Nephron (organoid): ENCODE measurements around the gene GSTM3.

Experiments used
- H3K27ac Mint-ChIP-seq, 3 experiments: 2 replicates each; pipeline ENCODE4 v1.8.0; 2020; ENCODE audit warnings: mixed read lengths in 3 of 3, mild to moderate bottlenecking in 2 of 3, moderate library complexity in 1 of 3
- H3K27me3 Mint-ChIP-seq: 2 replicates; pipeline ENCODE4 v1.8.0; 2021; ENCODE audit warnings: low read depth, mild to moderate bottlenecking, moderate library complexity, mixed read lengths
- H3K36me3 Mint-ChIP-seq: 2 replicates; pipeline ENCODE4 v1.8.0; 2020; ENCODE audit warnings: low read depth, mixed read lengths
- H3K4me1 Mint-ChIP-seq: 2 replicates; pipeline ENCODE4 v1.8.0; 2020; ENCODE audit warnings: mixed read lengths
- H3K4me3 Mint-ChIP-seq, 3 experiments: 2 replicates each; pipeline ENCODE4 v1.8.0; 2020; ENCODE audit warnings: mild to moderate bottlenecking in 3 of 3, mixed read lengths in 3 of 3, moderate library complexity in 2 of 3
- H3K9me3 Mint-ChIP-seq: 2 replicates; pipeline ENCODE4 v1.8.0; 2020; ENCODE audit warnings: mixed read lengths
- CTCF ChIP-seq, 3 experiments: fragments of 200-600 bp; sonication (generic); IDR thresholded peaks; one replicate each; pipeline ENCODE4 v1.5.0; 2021; ENCODE audit warnings: antibody characterized with exemption in 3 of 3; ENCODE audit not compliant: unreplicated experiment in 3 of 3

Gene GSTM3

GRCh38 chr1:109726728-109727373 lies 14.0 kb downstream of the GSTM3 start:
- Mint-ChIP-seq H3K36me3 (no peaks in the 10 kb centered on the region), H3K27ac (peak overlapping the region; percentile 12 to 78 (median 73)), H3K4me3 (no peak overlapping the region), H3K27me3 (peaks cover 5% of the 10 kb centered on the region), H3K9me3 (no peaks in the 10 kb centered on the region), H3K4me1 (peaks cover 23% of the 10 kb centered on the region)
- no peak for TF ChIP-seq CTCF (IDR thresholded peaks at IDR 0.05; ENCODE audit: unreplicated experiment in 3 of 3)

- H3K27me3 Mint-ChIP-seq: peaks cover 5% of the 10 kb centered on the region
- peak overlapping the region; percentile 12 to 78 (median 20) for H3K27ac Mint-ChIP-seq
- H3K4me1 Mint-ChIP-seq: peaks cover 18% of the 10 kb centered on the region
Observed at GRCh38 chr1:109726007-109726406, 14.8 kb downstream of the GSTM3 start.

GRCh38 chr1:109725510-109725909 lies 15.3 kb downstream of the GSTM3 start:
- Mint-ChIP-seq H3K27me3 (peaks cover 5% of the 10 kb centered on the region), H3K4me3 (no peak overlapping the region), H3K36me3 (no peaks in the 10 kb centered on the region), H3K4me1 (peaks cover 13% of the 10 kb centered on the region), H3K9me3 (no peaks in the 10 kb centered on the region), H3K27ac (peak overlapping the region; percentile 12 to 78 (median 20))
- TF ChIP-seq CTCF (IDR thresholded peaks at IDR 0.05; ENCODE audit: unreplicated experiment in 3 of 3): no peak

More at GRCh38 chr1:109726007-109726406, 14.8 kb downstream of the GSTM3 start:
- H3K36me3 Mint-ChIP-seq: no peaks in the 10 kb centered on the region
- no peak for TF ChIP-seq CTCF (IDR thresholded peaks at IDR 0.05; ENCODE audit: unreplicated experiment in 3 of 3)
- no peaks in the 10 kb centered on the region for H3K9me3 Mint-ChIP-seq
- H3K4me3 Mint-ChIP-seq: no peak overlapping the region

GRCh38 chr1:109724933-109725332 lies 15.9 kb downstream of the GSTM3 start:
- no peaks in the 10 kb centered on the region for H3K9me3 Mint-ChIP-seq
- peaks cover 3% of the 10 kb centered on the region for H3K27me3 Mint-ChIP-seq
- peaks cover 10% of the 10 kb centered on the region for H3K4me1 Mint-ChIP-seq
- no peak overlapping the region for H3K27ac Mint-ChIP-seq
- no peaks in the 10 kb centered on the region for H3K36me3 Mint-ChIP-seq
- TF ChIP-seq CTCF (IDR thresholded peaks at IDR 0.05; ENCODE audit: unreplicated experiment in 3 of 3): no peak
- no peak overlapping the region for H3K4me3 Mint-ChIP-seq

- no peak for TF ChIP-seq CTCF (IDR thresholded peaks at IDR 0.05; ENCODE audit: unreplicated experiment in 3 of 3)
- H3K4me3 Mint-ChIP-seq: no peak overlapping the region
- no peaks in the 10 kb centered on the region for H3K9me3 Mint-ChIP-seq
- no peaks in the 10 kb centered on the region for H3K27me3 Mint-ChIP-seq
- H3K27ac Mint-ChIP-seq: no peak overlapping the region
- H3K36me3 Mint-ChIP-seq: no peaks in the 10 kb centered on the region
- peaks cover 15% of the 10 kb centered on the region for H3K4me1 Mint-ChIP-seq
Observed at GRCh38 chr1:109722908-109723691, 17.7 kb downstream of the GSTM3 start.
